HepG2 (cell line): Measurements from ENCODE around the gene B3GAT3. TPM values are rescaled to one million over a fixed set of nuclear protein-coding genes. Genes with fewer than 3 reads are reported as not detected.

Experiments used
- ASH2L ChIP-seq: fragments of 300-600, 200-600 bp; sonication (generic); IDR thresholded peaks from 2 replicates; pipeline ENCODE4 v1.7.0; 2017; ENCODE audit warnings: low read depth, mild to moderate bottlenecking, moderate library complexity, mixed read lengths, low read length; ENCODE audit not compliant: insufficient read length
- CREM ChIP-seq, 2 experiments: sonication (generic) in 1 of 2; formaldehyde crosslinking in 1 of 2; IDR thresholded peaks; 2 replicates each; pipeline versions ENCODE4 v1.4.0 to v1.6.1; 2016 to 2020; ENCODE audit warnings: antibody characterized with exemption in 1 of 2, mild to moderate bottlenecking in 1 of 2, missing genetic modification reagents in 1 of 2
- FOXA3 ChIP-seq: IDR thresholded peaks from 2 replicates; pipeline ENCODE4 v1.6.1; 2016; ENCODE audit warnings: missing genetic modification reagents, missing compliant biosample characterization
- HIC2 ChIP-seq: sonication (generic); formaldehyde crosslinking; IDR thresholded peaks from 2 replicates; pipeline ENCODE4 v1.9.0; 2022; ENCODE audit warnings: low read depth, missing genetic modification reagents
- HMG20B ChIP-seq: conservative IDR thresholded peaks from 2 replicates; pipeline ENCODE4 v1.6.1; 2016; ENCODE audit warnings: missing genetic modification reagents, missing compliant biosample characterization
- HNF4A ChIP-seq: sonication (generic); formaldehyde crosslinking; IDR thresholded peaks from 2 replicates; pipeline ENCODE4 v1.4.0; 2020; ENCODE audit warnings: missing genetic modification reagents
- KLF11 ChIP-seq: IDR thresholded peaks from 2 replicates; pipeline ENCODE4 v1.6.1; 2016; ENCODE audit warnings: missing compliant biosample characterization
- MLX ChIP-seq: IDR thresholded peaks from 2 replicates; pipeline ENCODE4 v1.6.1; 2016
- MZF1 ChIP-seq: sonication (generic); formaldehyde crosslinking; IDR thresholded peaks from 2 replicates; pipeline ENCODE4 v1.8.1; 2023; ENCODE audit warnings: mild to moderate bottlenecking, missing genetic modification reagents, borderline replicate concordance
- NFKB2 ChIP-seq: sonication (generic); formaldehyde crosslinking; IDR thresholded peaks from 2 replicates; pipeline ENCODE4 v1.4.0; 2020; ENCODE audit warnings: missing genetic modification reagents, borderline replicate concordance
- NR3C1 ChIP-seq: sonication (generic); formaldehyde crosslinking; IDR thresholded peaks from 2 replicates; pipeline ENCODE4 v1.4.0; 2020; ENCODE audit warnings: missing genetic modification reagents
- SIX4 ChIP-seq: sonication (generic); formaldehyde crosslinking; IDR thresholded peaks from 2 replicates; pipeline ENCODE4 v1.4.0; 2020; ENCODE audit warnings: missing genetic modification reagents
- SNAPC5 ChIP-seq: sonication (generic); formaldehyde crosslinking; IDR thresholded peaks from 2 replicates; pipeline ENCODE4 v1.8.1; 2023; ENCODE audit warnings: mild to moderate bottlenecking, missing genetic modification reagents, borderline replicate concordance
- SP2 ChIP-seq: sonication (generic); formaldehyde crosslinking; IDR thresholded peaks from 2 replicates; pipeline ENCODE4 v1.5.1; 2020; ENCODE audit warnings: mild to moderate bottlenecking, missing genetic modification reagents
- TOE1 ChIP-seq: sonication (generic); formaldehyde crosslinking; IDR thresholded peaks from 2 replicates; pipeline ENCODE4 v1.4.0; 2020; ENCODE audit warnings: mild to moderate bottlenecking, missing genetic modification reagents
- ZBTB10 ChIP-seq: sonication (generic); formaldehyde crosslinking; IDR thresholded peaks from 2 replicates; pipeline ENCODE4 v1.4.0; 2020; ENCODE audit warnings: missing genetic modification reagents, borderline replicate concordance
- ZBTB34 ChIP-seq: sonication (generic); formaldehyde crosslinking; IDR thresholded peaks from 2 replicates; pipeline ENCODE4 v1.8.0; 2022; ENCODE audit warnings: mild to moderate bottlenecking, missing genetic modification reagents
- ZNF431 ChIP-seq: sonication (generic); formaldehyde crosslinking; IDR thresholded peaks from 2 replicates; pipeline ENCODE4 v1.9.0; 2022; ENCODE audit warnings: missing genetic modification reagents, low read depth, mild to moderate bottlenecking, borderline replicate concordance
- ZNF557 ChIP-seq: sonication (generic); formaldehyde crosslinking; IDR thresholded peaks from 2 replicates; pipeline ENCODE4 v1.4.0; 2020; ENCODE audit warnings: missing genetic modification reagents
- ZNF563 ChIP-seq: sonication (generic); formaldehyde crosslinking; IDR thresholded peaks from 2 replicates; pipeline ENCODE4 v1.8.0; 2022; ENCODE audit warnings: mild to moderate bottlenecking, moderate library complexity, missing genetic modification reagents
- ZNF564 ChIP-seq: sonication (generic); formaldehyde crosslinking; IDR thresholded peaks from 2 replicates; pipeline ENCODE4 v1.8.1; 2023; ENCODE audit warnings: mild to moderate bottlenecking, missing genetic modification reagents
- ZNF567 ChIP-seq: sonication (generic); formaldehyde crosslinking; IDR thresholded peaks from 2 replicates; pipeline ENCODE4 v1.8.1; 2023; ENCODE audit warnings: mild to moderate bottlenecking, missing genetic modification reagents, borderline replicate concordance
- ZNF614 ChIP-seq: IDR thresholded peaks from 2 replicates; pipeline ENCODE4 v1.6.1; 2018; ENCODE audit warnings: missing biosample characterization, missing genetic modification reagents, inconsistent platforms, borderline replicate concordance
- polyA plus RNA-seq, 8 experiments: library from polyadenylated mRNA; depleted of rRNA in 3 of 8; stranded (reverse) in 7 of 8; unstranded in 1 of 8; fragments of >200 nt; fragmentation: Illumina TruSeq in 4 of 8; extraction: Trizol in 4 of 8; gene quantifications; 2 replicates each; pipeline versions ENCODE4 v1.2.1 to v1.2.3, GENCODE V29; 2011 to 2016; ENCODE audit warnings: low read depth in 4 of 8, missing spikeins in 1 of 8, mixed read lengths in 1 of 8; ENCODE audit not compliant: insufficient read depth in 1 of 8
- total RNA-seq, 5 experiments: library from RNA; depleted of rRNA; stranded (reverse); fragments of >200 nt; fragmentation: Illumina TruSeq; extraction: Trizol; gene quantifications; 2 replicates each; pipeline ENCODE4 v1.2.3, GENCODE V29; 2016; ENCODE audit warnings: low read depth in 1 of 5

Gene B3GAT3
- total and polyA plus RNA-seq, 2 of the 13 experiments (the other 11 are each of a cell fraction or from before 2014, with no cell fraction given) = 21.3 to 26.1 TPM

- TF ChIP-seq MLX (CRISPR knock-in tag) (no peak; the same call in 1 of the 2 replicates), ZBTB34 (peak; percentile 69), ZNF614 (peak; percentile 16; the same call in 1 of the 2 replicates), SNAPC5 (CRISPR knock-in tag) (0 out of 2 replicates have a peak, but pooled peaks have one; percentile 35), SIX4 (CRISPR knock-in tag) (no peak), FOXA3 (CRISPR knock-in tag) (0 out of 2 replicates have a peak, but pooled peaks have one; percentile 19), ZNF563 (CRISPR knock-in tag) (peak; percentile 89), ZNF557 (CRISPR knock-in tag) (no peak; the same call in 1 of the 2 replicates), HNF4A (CRISPR knock-in tag) (peak; percentile 77), MZF1 (CRISPR knock-in tag) (no peak), KLF11 (CRISPR knock-in tag) (no peak), ZNF431 (CRISPR knock-in tag) (no peak), ZBTB10 (CRISPR knock-in tag) (no peak; the same call in 1 of the 2 replicates), SP2 (CRISPR knock-in tag) (peak; percentile 89), TOE1 (CRISPR knock-in tag) (no peak), NR3C1 (no peak), HIC2 (CRISPR knock-in tag) (no peak), ZNF564 (no peak), NFKB2 (peak; percentile 21; the same call in 1 of the 2 replicates), CREM (IDR thresholded peaks at IDR 0.05) (peak; percentile 74), CREM (CRISPR knock-in tag; IDR thresholded peaks at IDR 0.05) (no peak), ASH2L (peak; percentile 86), ZNF567 (CRISPR knock-in tag) (no peak), HMG20B (CRISPR knock-in tag) (no peak)
Observed at GRCh38 chr11:62645946-62646824, 24.4 kb upstream of the B3GAT3 start, which contains the start of gene GANAB (continued).
